Fibroblast of skin of right quadriceps (primary cell): ENCODE data around the gene PRKCA.

ENCODE experiments used
- DNase-seq: peaks from one replicate; pipeline ENCODE4 v3.0.0-alpha.2; 2013

The PRKCA gene

DNA sequence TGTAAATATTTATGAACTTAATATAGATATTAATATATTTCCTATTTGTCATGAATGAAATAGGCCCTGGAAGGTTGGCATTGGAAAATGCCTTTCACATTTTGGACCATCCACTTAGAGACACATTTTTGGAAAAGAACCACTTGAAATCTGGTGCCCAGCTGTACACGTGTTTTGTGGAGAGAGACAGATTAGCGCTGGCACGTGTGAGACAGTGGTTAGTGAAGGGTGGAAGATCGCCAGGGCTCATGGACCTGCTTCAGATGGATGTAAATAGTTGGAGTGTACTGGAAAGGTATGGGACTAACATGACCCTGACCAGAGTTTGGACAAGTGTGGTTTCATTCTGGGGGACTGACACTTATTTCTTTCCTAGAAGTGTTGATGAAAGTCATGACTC is 222.9 kb downstream of the PRKCA start:
- no peak for DNase-seq

DNA sequence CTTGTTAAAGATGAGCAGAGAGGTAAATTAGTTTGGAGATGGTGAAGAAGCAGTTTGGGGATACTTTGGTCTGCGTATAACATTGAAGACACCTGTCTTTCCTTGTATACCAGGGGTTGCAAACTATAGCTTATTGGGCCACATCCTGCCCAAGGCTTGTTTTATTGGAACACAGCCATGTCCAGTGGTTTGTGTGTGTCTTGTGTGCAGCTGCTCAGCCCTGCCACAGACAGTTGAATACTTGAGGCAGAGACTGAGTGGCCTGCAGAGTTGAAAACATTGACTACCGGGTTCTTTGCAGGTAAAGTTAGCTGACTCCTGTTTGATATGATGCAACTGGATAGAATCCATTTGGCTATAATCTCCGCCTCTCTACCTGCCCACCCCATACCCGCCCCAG is 224.4 kb downstream of the PRKCA start:
- DNase-seq: no peak

DNA sequence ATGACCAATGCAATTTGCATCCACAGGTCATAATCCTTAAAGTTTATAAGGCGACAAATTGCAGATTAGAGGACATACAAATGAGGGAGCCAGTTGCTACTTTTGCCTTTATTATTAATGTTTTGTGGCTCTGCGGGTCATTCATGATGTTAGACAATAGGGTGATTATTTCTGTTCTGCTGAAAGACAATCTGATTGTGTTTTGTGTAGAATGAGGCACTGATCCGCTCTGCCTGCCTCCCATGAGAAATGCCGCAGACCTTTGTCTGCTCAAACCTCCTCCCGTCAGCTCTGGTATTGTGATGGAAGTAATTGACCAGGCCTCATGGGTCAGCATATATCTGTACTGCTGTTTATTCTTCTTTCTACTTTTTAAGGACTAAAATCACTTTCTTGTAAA is 224.9 kb downstream of the PRKCA start:
- no peak for DNase-seq

DNA sequence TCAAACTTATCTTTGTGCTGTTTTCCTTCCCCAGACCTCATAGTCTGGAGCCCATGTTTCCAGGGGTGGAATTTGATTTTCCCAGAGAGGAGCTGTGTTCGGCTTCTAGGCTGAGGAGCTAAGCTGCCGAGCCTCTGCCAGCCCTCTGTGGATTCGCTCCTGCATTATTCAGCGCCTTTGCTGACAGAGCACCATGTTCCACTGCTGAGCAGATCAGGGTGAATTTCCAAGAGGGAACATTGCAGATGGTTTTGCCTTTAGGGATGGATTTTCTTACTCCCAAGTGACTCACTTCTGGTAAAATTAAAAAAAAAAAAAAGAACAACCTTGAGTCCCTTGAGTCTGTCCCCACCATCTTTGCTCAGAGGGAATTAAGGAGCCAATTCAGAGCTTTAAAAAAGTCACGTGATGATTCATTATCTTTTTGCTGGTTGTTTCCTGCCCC is 229.5 kb downstream of the PRKCA start:
- peak; percentile 50 for DNase-seq

DNA sequence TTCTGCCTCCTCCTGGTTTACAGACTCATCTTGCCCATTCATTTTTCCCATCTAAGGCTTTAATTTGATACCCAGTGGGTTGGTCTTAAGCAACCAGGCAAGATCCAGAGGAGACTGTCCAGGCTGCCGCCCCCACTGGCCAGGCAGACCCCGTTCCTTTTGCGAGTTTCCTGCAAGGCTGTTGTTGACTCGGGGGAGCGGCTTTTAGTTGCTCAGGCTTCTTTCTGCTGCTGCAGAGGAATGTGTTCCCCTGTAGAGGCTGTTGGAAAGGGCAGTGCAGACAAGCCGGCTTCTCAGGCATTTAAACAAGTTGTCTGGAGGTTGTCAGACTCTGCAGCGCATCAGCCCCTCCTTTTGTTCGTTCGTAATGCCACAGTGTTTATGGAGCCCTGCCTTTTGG is 231.2 kb downstream of the PRKCA start:
- DNase-seq: peak; percentile 74

DNA sequence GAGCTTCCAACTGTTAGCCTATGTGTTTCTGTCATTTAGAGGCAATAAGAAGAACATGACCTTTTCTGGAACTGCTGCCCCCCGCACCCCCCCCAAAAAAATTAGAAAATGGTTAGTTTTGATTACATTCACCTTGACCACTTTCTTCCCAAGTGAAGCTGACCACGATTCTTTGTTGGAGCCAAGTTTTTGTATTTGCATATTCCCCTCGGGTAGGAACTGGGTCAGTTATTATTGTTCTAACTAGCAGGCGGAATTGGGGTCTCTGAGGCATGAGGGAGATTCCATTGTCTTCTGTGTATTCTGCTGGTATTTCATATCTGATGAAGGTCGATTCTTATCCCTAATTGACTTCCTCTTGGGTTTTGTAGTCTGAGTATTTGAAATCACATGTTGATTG is 231.6 kb downstream of the PRKCA start:
- DNase-seq: no peak

DNA sequence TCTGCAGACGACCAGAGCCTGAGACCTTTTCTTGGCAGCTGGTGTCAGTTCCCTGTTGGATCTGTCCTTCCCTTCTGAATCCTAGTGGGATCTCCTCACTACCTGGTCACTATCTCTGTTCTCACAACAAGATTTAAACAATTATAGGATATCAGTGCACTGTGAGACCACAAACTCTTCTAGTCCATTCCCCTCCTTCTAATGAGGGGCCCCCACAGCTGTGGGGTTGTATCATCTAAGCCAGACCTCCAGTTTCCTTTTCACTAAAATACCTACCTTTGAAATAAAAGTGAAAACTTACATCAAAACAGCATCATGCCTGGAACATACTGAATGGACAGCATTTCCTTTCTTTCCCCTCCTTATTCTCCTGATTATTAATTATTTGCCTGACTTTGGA is 233.2 kb downstream of the PRKCA start:
- no peak for DNase-seq

DNA sequence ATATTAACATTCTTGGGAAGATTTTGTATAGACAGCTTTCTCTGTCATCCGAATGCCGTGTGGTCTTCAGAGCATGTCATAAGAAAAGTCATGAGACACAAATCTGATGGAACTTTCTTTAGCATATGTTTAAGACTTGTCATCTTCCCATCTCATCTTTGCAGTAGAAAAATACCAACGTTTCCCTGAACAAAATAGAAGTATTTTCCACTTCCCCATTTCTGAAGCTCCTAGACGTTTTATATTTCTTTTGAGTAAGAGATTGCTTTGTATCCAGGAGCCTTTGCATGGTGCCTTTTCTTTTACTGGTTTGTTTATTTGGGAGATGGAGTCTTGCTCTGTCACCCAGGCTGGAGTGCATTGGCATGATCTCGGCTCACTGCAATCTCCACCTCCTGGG is 235.1 kb downstream of the PRKCA start:
- no peak for DNase-seq

DNA sequence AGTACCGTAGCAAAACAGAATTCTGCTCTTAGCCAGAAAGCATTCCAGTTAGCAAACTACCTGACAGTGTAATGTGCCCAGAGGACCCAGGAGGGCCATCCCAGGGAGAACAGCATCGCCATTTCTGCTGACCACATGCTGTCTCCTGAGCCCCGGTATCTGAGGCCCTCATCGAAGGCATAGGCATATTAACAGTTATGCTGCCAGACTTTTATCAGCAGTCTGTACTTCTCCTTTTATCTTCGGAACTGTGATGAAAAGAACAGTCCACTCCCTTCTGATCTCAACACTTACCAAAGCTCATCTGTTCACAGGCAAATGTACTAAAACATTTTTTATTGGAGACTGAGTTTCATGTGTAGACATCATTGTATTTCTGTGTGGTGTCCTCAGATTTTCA is 236.4 kb downstream of the PRKCA start:
- no peak for DNase-seq

DNA sequence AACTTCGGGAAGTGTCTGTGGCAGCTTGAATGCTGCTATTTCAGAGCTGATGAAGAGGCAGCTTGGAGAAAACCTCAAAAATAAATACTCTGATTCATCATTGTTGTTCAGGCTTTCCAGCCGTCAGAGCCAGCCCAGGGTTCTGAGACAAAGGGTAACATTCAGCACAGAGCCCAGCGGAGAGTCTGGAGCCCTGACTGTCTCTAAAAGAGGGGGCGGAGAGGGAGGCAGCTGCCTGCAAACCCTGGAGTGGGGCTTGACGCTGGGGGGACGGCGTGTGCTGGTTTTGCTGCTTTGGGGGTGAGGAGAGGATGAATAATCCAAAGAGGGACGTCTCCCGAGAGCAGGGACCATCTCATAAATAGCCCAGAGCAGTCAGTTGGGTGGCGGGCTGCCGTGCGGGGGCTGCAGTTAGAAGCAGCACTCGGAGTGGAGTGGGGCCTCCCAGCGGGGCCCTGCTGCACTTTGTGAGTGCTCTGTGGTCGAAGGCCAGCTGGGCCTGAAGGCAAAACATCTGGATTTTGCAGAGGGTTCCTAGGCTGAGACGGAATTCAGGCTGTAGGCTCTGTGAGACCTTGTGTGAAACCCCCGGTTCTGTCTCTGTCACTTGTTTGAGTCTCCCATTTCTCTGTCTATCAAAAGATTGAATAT is 237.8 kb downstream of the PRKCA start:
- peak; percentile 92 for DNase-seq

DNA sequence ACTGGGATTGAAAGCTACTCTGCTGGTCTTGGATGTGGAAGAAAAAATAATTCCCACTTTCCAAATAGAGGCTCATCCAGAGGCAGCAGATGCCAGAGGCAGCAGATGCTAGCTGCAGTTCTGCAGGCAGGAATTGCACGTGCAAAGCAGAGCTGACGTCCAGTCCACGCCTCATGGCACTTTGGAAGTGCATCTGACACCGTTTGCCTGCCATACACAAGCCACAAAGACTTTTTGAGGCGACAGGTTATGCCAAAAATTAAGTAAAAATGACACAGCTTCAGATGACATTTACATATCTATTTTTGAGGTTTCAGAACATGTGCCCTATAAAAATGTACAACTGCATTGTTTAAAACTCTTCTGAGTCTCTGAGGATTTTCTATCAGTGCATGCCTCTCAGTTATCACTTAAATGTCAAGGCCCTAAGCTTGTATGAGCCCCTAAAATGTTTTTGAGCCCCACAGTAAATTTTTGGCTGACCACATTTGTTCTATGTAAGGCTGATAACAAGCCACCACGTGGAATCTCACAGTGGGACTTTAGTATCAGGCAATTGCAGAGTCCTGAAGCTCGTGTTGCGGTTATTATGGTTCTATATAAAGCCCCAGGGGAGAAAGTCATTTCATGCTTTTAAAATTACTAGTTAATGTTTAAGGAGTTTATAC is 239.2 kb downstream of the PRKCA start:
- peak; percentile 67 for DNase-seq

DNA sequence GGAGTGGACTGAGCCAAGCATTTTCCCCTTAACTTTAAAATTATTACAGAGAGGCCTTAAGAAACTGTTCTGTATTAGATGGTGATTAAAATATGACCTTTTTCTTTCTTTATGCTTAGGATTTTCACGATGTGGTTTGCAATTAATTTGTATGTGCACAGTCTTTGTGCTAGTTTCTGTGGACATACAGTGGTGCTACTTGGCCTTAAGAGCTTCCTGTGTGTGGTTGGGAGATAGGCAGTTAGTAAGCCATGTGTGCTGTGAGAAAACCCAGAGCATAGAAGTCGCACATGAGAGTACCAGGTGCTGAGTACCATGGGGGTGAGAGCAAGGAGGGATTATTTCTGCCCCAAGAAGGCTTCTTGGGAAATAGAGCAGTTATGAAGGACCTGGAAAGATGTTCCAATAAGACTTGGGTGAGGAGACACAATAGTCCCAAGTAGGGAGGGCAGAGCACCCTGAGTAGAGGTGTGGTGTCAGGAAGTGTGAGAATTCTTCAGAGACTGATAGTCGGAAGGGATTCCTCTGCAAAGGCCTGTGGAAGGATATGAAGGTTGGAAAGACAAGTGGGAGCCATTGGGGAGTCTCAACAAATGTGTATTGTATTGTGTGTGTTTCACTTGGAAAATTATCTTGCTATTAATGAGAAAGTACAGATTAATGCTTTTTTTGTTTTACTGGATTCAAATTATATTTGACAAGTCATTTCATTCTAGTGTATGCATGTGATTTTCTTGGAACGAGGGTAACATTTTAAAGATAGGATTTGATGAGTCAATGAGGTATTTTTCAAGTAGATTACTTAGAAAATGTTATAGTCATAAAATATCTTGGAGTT is 239.9 kb downstream of the PRKCA start:
- peak; percentile 65 for DNase-seq

DNA sequence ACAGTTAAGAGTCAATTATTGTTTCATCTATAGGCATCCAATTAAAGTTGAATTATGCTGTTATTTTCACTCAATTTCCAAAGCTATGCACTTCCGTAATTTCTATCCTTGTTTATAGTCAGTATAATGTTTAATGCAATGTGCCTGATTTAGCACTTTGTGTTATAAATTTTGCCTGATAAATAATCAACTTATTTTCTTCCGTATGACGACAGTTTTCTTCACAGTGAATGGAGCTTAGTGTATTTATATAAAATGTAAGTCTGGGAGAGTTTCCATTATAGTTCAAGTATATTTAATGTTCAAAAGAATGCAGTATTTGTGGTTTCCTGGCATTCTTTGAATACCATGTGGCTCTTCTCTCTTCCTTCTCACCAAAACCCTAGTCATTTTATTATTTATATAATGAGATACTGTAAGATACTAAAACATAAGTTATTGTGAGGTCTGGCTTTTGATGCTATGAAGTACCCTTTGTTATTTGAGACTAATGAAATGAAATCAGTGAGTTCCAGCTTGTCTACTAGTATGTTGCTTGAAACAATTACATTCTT is 240.6 kb downstream of the PRKCA start:
- DNase-seq: peak; percentile 95

DNA sequence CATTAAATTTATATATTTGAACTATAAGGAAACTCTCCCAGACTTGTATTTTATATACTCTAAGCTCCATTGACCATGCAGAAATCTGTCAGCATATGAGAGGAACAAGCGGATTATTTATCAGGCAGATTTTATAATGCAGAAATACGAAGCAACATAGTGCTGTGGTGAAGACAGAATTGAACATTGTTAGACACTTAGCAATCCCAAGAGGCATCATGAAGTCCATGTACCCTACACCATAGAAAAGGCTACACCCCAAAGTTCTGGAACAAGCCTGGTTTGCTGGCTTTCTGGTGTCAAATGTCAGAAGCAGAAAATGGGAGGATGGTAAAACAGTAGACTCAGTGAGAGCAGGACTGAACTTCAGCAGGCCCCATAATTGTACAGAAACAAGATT is 241.1 kb downstream of the PRKCA start:
- DNase-seq: no peak

DNA sequence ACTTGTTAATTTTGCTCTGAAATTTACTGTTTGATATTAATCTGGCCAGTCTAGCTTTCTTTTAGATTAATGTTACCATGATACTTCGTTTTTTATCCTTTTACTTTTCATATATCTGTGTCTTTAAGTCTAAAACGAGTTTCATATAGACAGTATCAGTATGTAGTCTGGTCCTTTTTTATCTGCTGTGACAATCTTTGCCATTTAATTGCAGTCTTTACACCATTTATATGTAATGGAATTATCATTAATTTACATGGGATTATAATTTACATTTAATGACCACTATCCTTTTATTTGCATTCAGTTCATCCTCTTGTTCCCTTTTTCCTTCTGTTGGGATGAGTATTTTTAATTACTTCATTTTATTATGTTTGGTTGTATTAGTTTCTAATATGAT is 243.5 kb downstream of the PRKCA start:
- no peak for DNase-seq

DNA sequence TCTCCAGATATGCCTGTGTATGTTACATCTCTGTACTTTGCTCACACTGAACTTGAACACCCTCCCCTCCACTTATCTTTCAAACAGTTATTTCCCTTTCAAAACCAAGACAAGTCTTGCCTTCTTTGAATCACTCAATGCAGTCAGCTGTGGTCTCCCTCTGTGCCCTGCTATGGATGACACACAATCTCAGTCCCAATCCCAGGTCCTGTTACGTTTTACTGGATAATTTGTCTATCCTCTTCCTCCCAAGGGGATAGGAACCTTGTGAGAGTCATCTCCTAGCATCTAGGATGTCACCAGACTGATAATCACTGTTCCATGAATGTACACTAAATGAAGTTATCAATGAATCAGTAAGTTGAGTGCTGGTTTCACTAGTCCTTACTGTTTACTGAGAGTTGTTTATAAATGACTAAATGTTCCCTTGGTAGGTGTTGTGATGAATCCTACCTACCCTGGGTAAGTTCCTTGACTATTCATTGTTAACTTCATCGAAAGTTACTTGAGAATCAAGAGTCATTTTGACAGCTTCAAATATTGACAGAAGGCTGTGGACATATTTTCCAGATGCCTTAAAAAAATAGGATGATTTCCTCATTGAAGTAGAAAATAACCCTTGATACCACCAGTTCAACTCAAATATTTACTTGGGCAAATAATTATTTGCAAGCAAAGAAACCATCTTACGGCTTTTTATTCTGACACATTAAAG is 244.9 kb downstream of the PRKCA start:
- DNase-seq: peak; percentile 35

DNA sequence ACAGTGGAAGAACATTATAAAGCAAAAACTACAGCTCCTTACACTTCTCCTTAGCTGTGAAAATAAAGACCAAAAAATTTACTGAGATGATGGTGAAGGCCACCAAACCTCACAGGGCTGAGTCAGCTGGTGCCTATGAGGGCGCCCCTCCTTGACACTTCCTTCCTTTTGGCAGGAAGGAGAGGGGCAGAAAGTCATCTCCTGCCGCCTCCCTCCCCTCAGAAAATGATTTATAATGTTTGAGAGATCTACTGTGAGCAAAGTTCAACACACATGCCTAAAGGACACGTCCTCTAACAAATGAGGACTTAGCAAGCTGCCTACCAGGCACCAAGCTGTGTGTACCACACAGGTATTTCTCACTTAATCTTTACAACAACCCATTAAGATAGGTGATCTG is 245.7 kb downstream of the PRKCA start:
- peak; percentile 70 for DNase-seq

DNA sequence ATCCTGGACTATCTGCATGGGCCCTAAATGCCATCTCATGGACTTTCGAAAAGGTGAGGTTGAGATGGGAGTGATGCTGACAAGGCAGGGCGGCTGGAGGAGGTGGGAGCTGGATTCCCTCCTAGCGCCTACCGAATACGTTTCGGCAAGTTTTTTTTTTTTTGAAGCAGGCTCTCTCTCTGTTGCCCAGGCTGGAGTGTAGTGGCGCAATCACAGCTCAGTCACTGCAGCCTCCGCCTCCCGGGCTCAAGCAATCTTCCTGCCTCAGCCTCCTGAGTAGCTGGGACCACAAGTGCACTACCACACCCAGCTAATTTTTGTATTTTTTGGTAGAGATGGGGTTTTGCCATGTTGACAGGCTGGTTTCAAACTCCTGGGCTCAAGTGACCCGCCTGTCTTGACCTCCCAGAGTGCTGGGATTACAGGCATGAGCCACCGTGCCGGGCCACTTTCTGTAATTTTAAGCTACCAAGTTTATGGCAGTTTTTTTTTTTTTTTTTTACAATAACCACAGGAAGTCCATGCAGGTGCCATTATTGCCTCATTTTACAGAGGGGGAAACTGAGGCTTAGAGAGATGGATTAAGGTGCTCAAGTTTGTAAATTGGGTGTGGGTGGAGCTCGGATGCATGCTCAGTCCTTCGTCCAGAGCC is 246.4 kb downstream of the PRKCA start:
- peak; percentile 43 for DNase-seq

DNA sequence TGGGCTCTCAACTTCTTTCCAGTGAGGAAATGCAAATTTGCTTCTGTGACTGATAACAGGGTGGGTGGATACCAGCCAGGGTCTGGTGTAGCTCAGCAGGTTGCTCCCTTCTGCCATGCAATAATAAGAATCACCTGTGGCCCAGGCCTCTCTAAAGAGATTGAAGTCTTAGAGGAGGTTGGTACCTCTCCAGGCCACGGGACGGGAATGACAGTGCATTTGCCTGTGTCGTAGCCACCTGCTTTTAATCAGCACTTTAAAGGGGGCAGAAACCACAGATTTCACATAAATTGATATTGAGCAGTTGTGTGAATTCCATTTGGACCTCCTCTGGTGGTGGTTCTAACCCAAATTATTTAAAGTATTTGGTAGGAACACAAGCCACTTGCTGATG is 246.9 kb downstream of the PRKCA start:
- peak; percentile 96 for DNase-seq

DNA sequence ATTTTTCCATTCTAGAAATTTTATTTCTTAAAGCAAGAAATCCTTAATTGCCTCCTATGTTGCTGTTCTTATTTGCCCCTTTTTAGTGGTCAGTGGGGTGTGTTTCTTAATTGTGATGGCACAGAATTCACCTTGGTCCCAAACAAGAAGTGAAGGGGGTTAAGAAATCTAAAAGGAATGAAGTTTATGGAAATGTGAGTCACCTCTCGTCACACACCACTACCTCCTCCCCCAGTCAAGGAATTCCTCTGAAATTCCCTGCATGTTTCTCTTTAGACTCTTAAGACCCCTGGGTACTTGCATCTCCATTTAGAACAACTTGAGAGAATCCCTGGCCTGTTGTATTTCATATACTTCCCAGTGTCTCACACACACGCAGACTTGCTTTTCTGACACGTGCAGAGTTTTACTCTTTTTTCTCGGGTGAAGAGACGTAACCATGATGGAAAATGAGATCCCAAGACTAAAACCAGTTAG is 247.4 kb downstream of the PRKCA start:
- DNase-seq: peak; percentile 98

DNA sequence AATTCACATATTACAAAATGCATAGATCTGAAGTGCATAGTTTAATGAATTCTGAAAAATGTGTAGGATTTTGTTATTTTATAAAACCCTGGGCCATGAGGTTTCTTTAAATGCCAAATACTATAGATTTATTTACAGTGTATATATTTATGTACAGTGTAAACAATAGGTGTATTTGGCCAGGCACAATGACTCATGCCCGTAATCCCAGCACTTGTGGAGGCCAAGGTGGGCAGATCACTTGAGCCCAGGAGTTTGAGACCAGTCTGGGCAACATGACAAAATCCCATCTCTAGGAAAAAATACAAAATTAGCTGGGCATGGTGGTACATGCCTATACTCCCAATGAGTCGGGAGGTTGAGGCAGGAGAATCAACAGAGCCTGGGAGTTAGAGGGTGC is 249.4 kb downstream of the PRKCA start:
- DNase-seq: no peak

DNA sequence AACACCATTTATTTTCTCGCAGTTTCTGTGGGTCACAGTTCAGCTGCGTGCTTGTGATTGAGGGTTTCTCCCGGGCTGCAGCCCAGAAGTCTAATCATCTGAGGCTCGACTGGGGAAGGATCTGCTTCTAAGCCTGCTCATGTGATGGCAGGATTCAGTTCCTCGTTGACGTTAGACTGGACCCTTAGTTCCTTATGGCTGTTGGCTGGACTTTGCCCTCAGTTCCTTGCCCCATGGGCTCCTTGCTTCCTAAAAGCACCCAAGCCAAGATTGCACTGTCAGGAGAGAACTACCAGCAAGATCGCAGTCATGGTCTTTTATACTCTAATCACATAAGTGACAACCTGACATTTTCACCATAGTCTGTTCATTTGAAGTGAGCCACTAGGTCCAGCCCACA is 250.0 kb downstream of the PRKCA start:
- DNase-seq: no peak
